ENCODE measurements around the gene TC2N. TPM values are rescaled to one million over a fixed set of nuclear protein-coding genes. Genes with fewer than 3 reads are reported as not detected.

TC2N gene
- total and polyA plus RNA-seq, 2 donors (not counting 1 experiment from before 2014, with no cell fraction given), result 3.7 to 10.4 TPM

DNA sequence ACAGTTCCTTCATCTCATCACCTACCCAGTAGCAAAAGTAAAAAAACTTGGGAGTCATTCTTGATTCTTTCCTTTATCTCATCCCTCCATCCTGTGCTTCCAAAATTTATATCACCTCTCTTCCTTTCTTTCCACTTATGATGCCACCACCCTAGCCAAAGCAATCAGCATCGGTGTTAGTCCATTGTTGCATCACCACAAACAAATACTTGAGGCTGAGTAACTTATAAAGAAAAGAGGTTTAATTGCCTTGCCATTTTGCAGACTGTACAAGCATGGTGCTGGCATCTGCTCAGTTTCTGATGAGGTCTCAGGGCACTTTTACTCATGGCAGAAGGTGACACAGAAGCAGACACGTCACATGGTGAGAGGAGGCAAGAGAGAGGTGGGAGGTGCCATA lies 115.6 kb downstream of the TC2N start:
- no peaks in the 10 kb centered on the region for H3K79me2 ChIP-seq (ENCODE audit: control insufficient read depth, insufficient read depth, low read length)
- no peaks in the 10 kb centered on the region for H3K36me3 ChIP-seq (replicated peaks in 1 of 2; ENCODE audit: control extremely low read depth in 1 of 2, control insufficient read depth in 1 of 2, extremely low read depth in 1 of 2, insufficient read depth in 2 of 2, low read length in 1 of 2)
- ChIA-PET POLR2A (no interaction called here), CTCF (no interaction called here)
- no peak overlapping the region for H3K27ac ChIP-seq (ENCODE audit: low read length in 2 of 2)
- no peak overlapping the region for H2AFZ ChIP-seq (ENCODE audit: insufficient read depth, low read depth, low read length, poor library complexity, severe bottlenecking)
- intact Hi-C loops (cut with micrococcal nuclease), result no loop called here
- H3K4me1 Mint-ChIP-seq, result no peaks in the 10 kb centered on the region
- no peak overlapping the region for H3K27ac Mint-ChIP-seq
- no peak overlapping the region for H3K4me3 Mint-ChIP-seq
- no peak overlapping the region for H3K4me2 ChIP-seq (replicated peaks; ENCODE audit: low read depth, low read length, poor library complexity, severe bottlenecking)
- H3K9ac ChIP-seq (ENCODE audit: low read length), result no peak overlapping the region
- DNase-seq, result no peak
- no peaks in the 10 kb centered on the region for H3K9me3 Mint-ChIP-seq (ENCODE audit: insufficient read depth)
- H3K27me3 Mint-ChIP-seq, result peaks cover 48% of the 10 kb centered on the region
- no peak for TF ChIP-seq EZH2 (IDR thresholded peaks at IDR 0.05; ENCODE audit: borderline replicate concordance, insufficient read depth, low read depth, low read length, poor library complexity, severe bottlenecking)
- H3K4me3 ChIP-seq (ENCODE audit: control extremely low read depth in 1 of 5, extremely low read depth in 1 of 5, insufficient read depth in 1 of 5, low read depth in 2 of 5, low read length in 4 of 5), result no peak overlapping the region
- no peak for ATAC-seq (ENCODE audit: low read depth)
- no peaks in the 10 kb centered on the region for H4K20me1 ChIP-seq (ENCODE audit: control insufficient read depth, insufficient read depth, low read length, poor library complexity, severe bottlenecking)
- no peaks in the 10 kb centered on the region for H3K4me1 ChIP-seq (ENCODE audit: control insufficient read depth in 2 of 2, insufficient read depth in 2 of 2, low read length in 2 of 2)
- peaks cover 0 to 1% (median 0%) of the 10 kb centered on the region in 3 donors for H3K9me3 ChIP-seq (ENCODE audit: control extremely low read depth in 1 of 3, control insufficient read depth in 2 of 3, insufficient read depth in 1 of 3, low read length in 2 of 3)
- H3K27me3 ChIP-seq (replicated peaks in 1 of 4; ENCODE audit: control extremely low read depth in 1 of 4, control insufficient read depth in 3 of 4, insufficient read depth in 4 of 4, low read length in 3 of 4), result peaks cover 0 to 17% (median 9%) of the 10 kb centered on the region in 4 experiments
- 67% methylated on average over 1 of the region's 2 CpGs for WGBS (ENCODE audit: insufficient coverage)

DNA sequence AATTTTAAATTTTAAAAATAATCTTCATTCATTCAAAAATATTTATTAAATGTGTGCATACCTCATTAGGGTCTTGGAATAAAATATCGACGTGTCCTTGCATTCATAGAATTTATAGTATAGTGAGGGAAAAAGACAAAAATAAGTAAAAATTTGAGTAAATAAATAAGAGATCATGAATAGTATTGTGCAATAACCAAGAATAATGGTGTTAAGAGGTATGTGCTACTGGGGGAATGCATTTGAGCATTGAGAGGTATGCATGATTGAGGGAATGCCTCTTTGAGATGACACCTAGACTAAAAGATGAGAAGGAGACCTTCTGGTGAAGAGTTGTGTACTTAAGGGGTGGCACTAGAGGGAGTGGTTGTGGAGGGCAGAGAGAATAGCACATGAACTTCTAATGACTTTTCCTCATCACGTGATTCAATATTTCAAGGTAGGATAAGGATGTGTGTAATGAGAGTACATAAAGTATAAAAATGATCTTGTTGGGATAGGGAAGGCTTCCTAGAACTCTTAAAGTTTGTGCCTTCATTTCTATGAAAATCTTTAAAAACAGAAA lies 116.6 kb downstream of the TC2N start:
- H3K4me3 ChIP-seq (ENCODE audit: control extremely low read depth in 1 of 5, extremely low read depth in 1 of 5, insufficient read depth in 1 of 5, low read depth in 2 of 5, low read length in 4 of 5), result no peak overlapping the region
- no peak overlapping the region for H3K27ac ChIP-seq (ENCODE audit: low read length in 2 of 2)
- ChIA-PET CTCF (no interaction called here), POLR2A (no interaction called here)
- Mint-ChIP-seq H3K27ac (no peak overlapping the region), H3K27me3 (peaks cover 48% of the 10 kb centered on the region), H3K4me1 (no peaks in the 10 kb centered on the region), H3K9me3 (ENCODE audit: insufficient read depth) (no peaks in the 10 kb centered on the region), H3K4me3 (no peak overlapping the region)
- no peak for DNase-seq
- H3K4me2 ChIP-seq (replicated peaks; ENCODE audit: low read depth, low read length, poor library complexity, severe bottlenecking), result no peak overlapping the region
- H2AFZ ChIP-seq (ENCODE audit: insufficient read depth, low read depth, low read length, poor library complexity, severe bottlenecking), result no peak overlapping the region
- peaks cover 0 to 1% (median 0%) of the 10 kb centered on the region in 3 donors for H3K9me3 ChIP-seq (ENCODE audit: control extremely low read depth in 1 of 3, control insufficient read depth in 2 of 3, insufficient read depth in 1 of 3, low read length in 2 of 3)
- H3K9ac ChIP-seq (ENCODE audit: low read length), result no peak overlapping the region
- TF ChIP-seq CTCF (IDR thresholded peaks at IDR 0.05) (no peak), EZH2 (IDR thresholded peaks at IDR 0.05; ENCODE audit: borderline replicate concordance, insufficient read depth, low read depth, low read length, poor library complexity, severe bottlenecking) (no peak)
- H3K27me3 ChIP-seq (replicated peaks in 1 of 4; ENCODE audit: control extremely low read depth in 1 of 4, control insufficient read depth in 3 of 4, insufficient read depth in 4 of 4, low read length in 3 of 4), result peaks cover 0 to 19% (median 9%) of the 10 kb centered on the region in 4 experiments
- no peak for ATAC-seq (ENCODE audit: low read depth)
- no peaks in the 10 kb centered on the region for H3K36me3 ChIP-seq (replicated peaks in 1 of 2; ENCODE audit: control extremely low read depth in 1 of 2, control insufficient read depth in 1 of 2, extremely low read depth in 1 of 2, insufficient read depth in 2 of 2, low read length in 1 of 2)
- intact Hi-C loops (cut with micrococcal nuclease), result no loop called here
- WGBS (ENCODE audit: insufficient coverage), result no CpG with 5 or more reads among the region's 3 CpGs
- H4K20me1 ChIP-seq (ENCODE audit: control insufficient read depth, insufficient read depth, low read length, poor library complexity, severe bottlenecking), result no peaks in the 10 kb centered on the region
- no peaks in the 10 kb centered on the region for H3K4me1 ChIP-seq (ENCODE audit: control insufficient read depth in 2 of 2, insufficient read depth in 2 of 2, low read length in 2 of 2)
- H3K79me2 ChIP-seq (ENCODE audit: control insufficient read depth, insufficient read depth, low read length), result no peaks in the 10 kb centered on the region
